ENCODE data around the gene AFMID.
"Not testable (repeated sequence)": the region's sequence is repeated elsewhere in the genome, so short reads cannot be mapped to it uniquely, and the experiment has no call there.

The AFMID gene

GRCh38 chr17:78238823-78239488 is 51.8 kb downstream of the AFMID start:
- DNase-seq (ENCODE audit: low spot score) = no peak

GRCh38 chr17:78239489-78239931 is 52.3 kb downstream of the AFMID start:
- peak; percentile 72 for DNase-seq (ENCODE audit: low spot score)

GRCh38 chr17:78240012-78240655 is 53.0 kb downstream of the AFMID start:
- no peak for DNase-seq (ENCODE audit: low spot score)

GRCh38 chr17:78240839-78241238 is 53.7 kb downstream of the AFMID start:
- no peak for DNase-seq (ENCODE audit: low spot score)

- DNase-seq (ENCODE audit: low spot score) = peak; percentile 60
Observed at GRCh38 chr17:78241277-78242023, 54.3 kb downstream of the AFMID start.

- peak; percentile 72 for DNase-seq (ENCODE audit: low spot score)
Observed at GRCh38 chr17:78242024-78242742, 55.0 kb downstream of the AFMID start.

GRCh38 chr17:78247304-78247703 is 60.1 kb downstream of the AFMID start:
- DNase-seq (ENCODE audit: low spot score) = no peak

GRCh38 chr17:78248051-78248914 is 61.1 kb downstream of the AFMID start:
- DNase-seq (ENCODE audit: low spot score) = no peak

GRCh38 chr17:78249074-78249817 is 62.1 kb downstream of the AFMID start:
- DNase-seq (ENCODE audit: low spot score) = no peak

- DNase-seq (ENCODE audit: low spot score) = no peak
Observed at GRCh38 chr17:78249818-78250806, 63.0 kb downstream of the AFMID start.

- peak; percentile 91 for DNase-seq (ENCODE audit: low spot score)
Observed at GRCh38 chr17:78250891-78251772, 64.0 kb downstream of the AFMID start.

GRCh38 chr17:78251773-78252103 is 64.6 kb downstream of the AFMID start:
- DNase-seq (ENCODE audit: low spot score) = no peak

GRCh38 chr17:78252111-78252634 is 65.0 kb downstream of the AFMID start:
- DNase-seq (ENCODE audit: low spot score) = peak; percentile 84

GRCh38 chr17:78252701-78253635 is 65.8 kb downstream of the AFMID start:
- DNase-seq (ENCODE audit: low spot score) = no peak

- not testable (repeated sequence) for DNase-seq (ENCODE audit: low spot score)
Observed at GRCh38 chr17:78253636-78253945, 66.4 kb downstream of the AFMID start.

- DNase-seq (ENCODE audit: low spot score) = peak; percentile 84
Observed at GRCh38 chr17:78253946-78254672, 66.9 kb downstream of the AFMID start.

Data from germinal center (tissue), 1 donor.